ENCODE results near the gene CLVS2.

The CLVS2 gene

DNA sequence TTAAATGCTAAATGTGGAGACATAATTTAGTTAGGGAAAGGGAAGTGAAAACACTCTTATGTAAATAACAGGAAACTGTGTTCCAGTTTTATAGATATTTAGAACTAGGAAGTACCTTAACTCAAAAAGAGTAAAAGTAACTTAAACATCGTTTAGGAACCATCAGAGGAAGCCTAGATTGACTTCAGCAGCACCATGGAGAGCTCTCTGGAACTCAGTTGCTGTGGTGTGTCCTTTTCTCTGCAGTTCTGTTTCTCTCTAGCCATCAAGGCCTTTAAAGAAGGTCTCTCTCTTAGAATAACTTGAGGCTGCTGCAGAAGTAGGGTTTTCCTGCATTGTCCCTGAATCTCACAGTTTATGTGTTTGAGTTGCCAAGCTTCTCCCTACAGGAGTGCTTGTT lies 26.9 kb downstream of the CLVS2 start:
- DNase-seq (ENCODE audit: low spot score), result no peak

- no peak for DNase-seq (ENCODE audit: low spot score)
Observed at GRCh38 chr6:123024976-123025375, 28.9 kb downstream of the CLVS2 start.

DNA sequence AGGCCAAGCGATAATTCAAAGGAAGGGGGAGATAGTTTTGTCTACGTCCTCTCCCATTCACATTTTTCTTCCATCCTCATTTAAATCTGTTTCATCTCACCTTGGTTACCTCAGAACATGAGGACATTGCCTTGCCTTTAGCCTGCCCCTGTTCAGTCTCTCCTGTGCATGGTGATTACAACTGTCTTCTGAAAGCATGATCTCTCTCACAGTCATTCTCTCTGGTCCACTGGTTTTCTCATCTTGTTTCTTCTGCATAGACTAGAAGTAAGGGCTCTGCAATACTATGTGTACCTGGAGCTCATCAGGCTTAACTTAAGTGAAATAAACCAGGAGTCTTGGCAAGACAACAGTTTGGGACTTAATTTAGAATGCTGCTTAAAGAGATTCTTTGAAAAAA lies 31.4 kb downstream of the CLVS2 start:
- peak; percentile 13 for DNase-seq (ENCODE audit: low spot score)

- no peak for DNase-seq (ENCODE audit: low spot score)
Observed at GRCh38 chr6:123028263-123028662, 32.2 kb downstream of the CLVS2 start.

GRCh38 chr6:123030282-123030681 lies 34.2 kb downstream of the CLVS2 start:
- no peak for DNase-seq (ENCODE audit: low spot score)

GRCh38 chr6:123036648-123037047 lies 40.6 kb downstream of the CLVS2 start:
- no peak for DNase-seq (ENCODE audit: low spot score)

GRCh38 chr6:123039431-123039830 lies 43.4 kb downstream of the CLVS2 start:
- no peak for DNase-seq (ENCODE audit: low spot score)

GRCh38 chr6:123042401-123042800 lies 46.4 kb downstream of the CLVS2 start:
- no peak for DNase-seq (ENCODE audit: low spot score)

- no peak for DNase-seq (ENCODE audit: low spot score)
Observed at GRCh38 chr6:123044341-123044860, 48.4 kb downstream of the CLVS2 start.

DNA sequence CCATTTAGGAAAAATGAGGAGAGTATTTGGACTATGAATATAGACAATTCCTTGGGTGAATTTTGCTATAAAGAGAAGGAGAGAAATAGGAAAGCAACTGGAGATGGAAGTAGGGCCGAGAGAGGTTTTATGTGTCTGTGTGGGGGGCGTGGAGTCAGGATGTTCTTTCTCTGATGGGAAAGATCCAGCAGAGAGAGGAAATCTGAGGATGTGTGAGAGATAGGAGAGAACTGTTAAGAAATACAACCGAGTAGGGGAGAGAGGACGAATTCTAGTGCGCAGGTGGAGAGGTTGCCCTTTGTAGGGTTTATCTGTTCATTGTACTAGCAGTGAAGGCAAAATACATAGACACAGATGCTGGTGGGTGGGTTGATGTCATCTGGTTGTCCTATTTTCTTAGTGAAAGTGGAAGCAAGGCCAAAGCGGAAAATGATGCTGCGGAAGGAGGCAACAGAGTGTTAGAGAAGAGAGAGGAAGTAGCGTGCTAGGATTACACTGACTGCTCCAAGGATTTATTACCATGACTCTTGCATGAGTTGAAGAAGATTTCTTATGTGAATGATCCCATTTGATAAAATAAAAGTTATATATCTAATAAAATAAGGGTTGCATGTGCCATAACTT lies 57.7 kb downstream of the CLVS2 start:
- no peak for DNase-seq (ENCODE audit: low spot score)

DNA sequence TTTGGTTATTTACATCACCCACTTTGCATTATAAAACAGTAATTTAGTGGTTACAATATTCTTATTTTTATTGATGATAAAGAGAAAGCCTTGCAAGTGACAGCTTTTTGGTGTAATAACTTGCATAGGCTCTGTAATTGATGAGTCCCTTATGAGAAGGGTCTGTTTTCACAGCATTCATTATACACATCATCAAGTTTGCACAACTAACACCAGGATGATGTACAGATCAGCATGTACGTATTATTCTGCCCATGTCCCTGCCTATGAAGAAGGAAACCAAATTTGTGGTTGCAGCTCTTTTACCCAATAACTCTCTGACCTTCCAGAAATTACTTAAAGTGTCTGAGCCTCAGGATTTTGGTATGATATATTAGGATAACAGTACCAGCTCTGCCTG lies 59.2 kb downstream of the CLVS2 start:
- no peak for DNase-seq (ENCODE audit: low spot score)

DNA sequence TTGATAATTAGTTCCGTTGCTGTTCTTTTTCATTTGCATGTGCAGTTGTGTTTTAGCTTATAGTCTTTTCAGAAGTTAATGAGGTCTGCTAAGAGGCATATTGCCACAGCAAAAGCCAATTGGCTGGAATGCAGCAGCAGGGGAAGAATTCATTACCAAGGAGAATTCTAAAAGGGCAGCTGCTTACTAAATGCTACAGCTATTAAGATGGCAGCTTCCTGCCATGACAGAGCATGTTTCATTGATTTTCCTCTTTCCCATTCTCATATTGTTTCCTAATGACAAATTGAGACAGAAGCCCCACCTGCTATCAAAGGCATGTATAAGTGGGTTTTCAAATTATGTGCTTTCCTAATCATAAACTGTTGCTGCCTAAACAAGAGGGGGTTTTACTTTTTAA lies 66.6 kb downstream of the CLVS2 start:
- DNase-seq (ENCODE audit: low spot score), result no peak

GRCh38 chr6:123064038-123064437 lies 68.0 kb downstream of the CLVS2 start:
- DNase-seq (ENCODE audit: low spot score), result no peak

DNA sequence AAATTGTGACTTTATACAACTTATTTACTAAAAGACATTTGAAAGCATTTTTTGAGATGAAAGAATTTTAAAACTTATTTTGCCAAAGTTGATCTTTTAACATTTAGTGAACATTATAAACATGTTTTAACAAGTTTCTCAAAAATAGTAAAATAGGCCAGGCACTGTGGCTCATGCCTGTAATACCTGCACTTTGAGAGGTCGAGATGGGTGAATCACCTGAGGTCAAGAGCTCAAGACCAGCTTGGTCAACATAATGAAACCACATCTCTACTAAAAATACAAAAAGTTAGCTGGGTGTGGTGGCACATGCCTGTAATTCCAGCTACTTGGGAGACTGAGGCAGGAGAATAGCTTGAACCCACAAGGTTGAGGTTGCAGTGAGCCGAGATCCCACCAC lies 78.6 kb downstream of the CLVS2 start:
- no peak for DNase-seq (ENCODE audit: low spot score)

DNA sequence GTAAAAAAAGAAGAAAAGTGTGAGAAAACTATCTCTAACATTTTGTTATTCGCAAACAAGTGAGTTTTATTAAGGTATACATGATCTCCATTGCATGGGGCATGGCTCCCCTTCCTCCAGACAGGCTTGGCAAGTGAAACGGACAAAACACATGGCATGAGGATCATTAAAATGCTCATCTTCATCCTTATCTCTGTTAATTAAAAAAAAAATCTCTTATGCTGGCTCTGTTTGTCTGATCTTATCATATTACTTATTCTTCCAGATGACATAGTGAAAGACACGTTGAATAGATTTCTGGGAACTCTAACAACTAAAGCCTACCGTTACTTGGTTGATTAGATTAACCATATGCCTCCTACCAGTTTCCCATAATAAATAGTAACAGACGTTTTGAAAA lies 89.4 kb downstream of the CLVS2 start:
- DNase-seq (ENCODE audit: low spot score), result peak; percentile 62

GRCh38 chr6:123089226-123089625 lies 93.2 kb downstream of the CLVS2 start:
- no peak for DNase-seq (ENCODE audit: low spot score)

- DNase-seq (ENCODE audit: low spot score), result peak; percentile 50
Observed at GRCh38 chr6:123091091-123091895, 95.3 kb downstream of the CLVS2 start.

- no peak for DNase-seq (ENCODE audit: low spot score)
Observed at GRCh38 chr6:123091896-123092271, 95.8 kb downstream of the CLVS2 start.

- no peak for DNase-seq (ENCODE audit: low spot score)
Observed at GRCh38 chr6:123094795-123095194, 98.8 kb downstream of the CLVS2 start.

DNA sequence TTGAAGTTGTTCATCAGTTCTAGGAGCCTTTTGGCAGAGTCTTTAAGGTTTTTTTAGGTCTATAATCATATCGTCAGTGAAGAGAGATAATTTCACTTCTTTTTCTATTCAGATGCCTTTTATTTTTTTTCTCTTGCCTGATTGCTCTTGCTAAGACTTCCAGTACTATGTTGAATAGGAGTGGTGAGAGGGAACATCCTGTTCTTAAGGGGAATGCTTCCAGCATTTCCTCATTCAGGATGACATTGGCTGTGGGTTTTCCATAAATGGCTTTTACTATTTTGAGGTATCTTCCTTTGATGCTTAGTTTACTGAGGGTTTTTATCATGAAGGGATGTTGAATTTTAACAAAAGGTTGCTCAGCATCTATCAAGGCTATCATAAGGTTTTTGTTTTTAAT lies 109.5 kb downstream of the CLVS2 start:
- no peak for DNase-seq (ENCODE audit: low spot score)

DNA sequence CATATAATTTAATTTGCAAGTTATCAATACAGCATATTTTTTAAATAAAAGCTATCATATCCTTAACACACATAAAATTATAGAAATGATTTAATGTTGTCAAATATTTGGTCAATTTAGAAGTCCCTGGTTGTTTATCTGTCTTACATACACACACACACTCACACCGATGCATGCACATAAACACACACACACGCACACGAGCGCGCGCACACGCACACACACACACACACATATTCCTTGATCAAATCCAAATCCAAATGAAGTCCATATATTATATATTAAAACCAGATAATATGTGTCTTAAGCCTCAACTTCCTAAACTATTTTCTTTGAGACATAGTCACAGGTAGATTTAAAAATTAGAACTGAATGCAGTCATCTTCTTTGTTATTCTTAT lies 120.3 kb downstream of the CLVS2 start:
- no peak for DNase-seq (ENCODE audit: low spot score)

DNA sequence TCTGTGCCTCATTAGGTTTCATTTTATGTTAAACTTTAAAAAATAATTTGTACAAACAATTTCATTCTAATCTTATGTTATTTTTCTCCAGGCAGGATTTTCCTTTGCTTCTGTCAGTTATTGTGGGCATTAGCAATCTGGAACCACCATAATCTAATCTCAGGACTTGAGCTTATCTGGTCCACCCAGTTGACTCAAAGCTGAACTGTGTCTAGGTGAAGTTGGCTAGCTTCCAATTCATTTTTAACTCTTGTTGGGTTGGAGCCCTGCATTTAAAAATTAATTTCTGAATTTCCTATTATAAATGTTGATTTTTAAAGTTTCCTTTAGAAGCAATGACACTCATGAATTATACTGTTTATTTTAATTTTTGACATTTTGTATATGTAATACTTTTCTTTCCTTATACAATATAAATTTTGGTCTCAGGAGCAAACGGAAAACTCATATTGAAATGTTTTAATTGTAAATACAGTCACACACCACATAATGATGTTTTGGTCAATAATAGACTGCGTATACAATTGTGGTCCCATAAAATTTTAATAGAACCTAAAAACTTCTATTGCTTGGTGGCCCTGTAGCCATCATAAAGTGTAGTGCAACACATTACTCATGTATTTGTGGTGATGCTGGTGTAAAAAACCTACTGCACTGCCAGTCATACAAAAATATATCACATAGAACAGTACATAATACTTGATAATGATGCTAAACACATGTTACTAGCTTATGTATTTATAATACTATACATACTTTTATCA lies 121.3 kb downstream of the CLVS2 start:
- DNase-seq (ENCODE audit: low spot score), result peak; percentile 23

Data from SK-N-DZ (cell line).